ENCODE measurements around the gene TCF15.

TCF15 gene

DNA sequence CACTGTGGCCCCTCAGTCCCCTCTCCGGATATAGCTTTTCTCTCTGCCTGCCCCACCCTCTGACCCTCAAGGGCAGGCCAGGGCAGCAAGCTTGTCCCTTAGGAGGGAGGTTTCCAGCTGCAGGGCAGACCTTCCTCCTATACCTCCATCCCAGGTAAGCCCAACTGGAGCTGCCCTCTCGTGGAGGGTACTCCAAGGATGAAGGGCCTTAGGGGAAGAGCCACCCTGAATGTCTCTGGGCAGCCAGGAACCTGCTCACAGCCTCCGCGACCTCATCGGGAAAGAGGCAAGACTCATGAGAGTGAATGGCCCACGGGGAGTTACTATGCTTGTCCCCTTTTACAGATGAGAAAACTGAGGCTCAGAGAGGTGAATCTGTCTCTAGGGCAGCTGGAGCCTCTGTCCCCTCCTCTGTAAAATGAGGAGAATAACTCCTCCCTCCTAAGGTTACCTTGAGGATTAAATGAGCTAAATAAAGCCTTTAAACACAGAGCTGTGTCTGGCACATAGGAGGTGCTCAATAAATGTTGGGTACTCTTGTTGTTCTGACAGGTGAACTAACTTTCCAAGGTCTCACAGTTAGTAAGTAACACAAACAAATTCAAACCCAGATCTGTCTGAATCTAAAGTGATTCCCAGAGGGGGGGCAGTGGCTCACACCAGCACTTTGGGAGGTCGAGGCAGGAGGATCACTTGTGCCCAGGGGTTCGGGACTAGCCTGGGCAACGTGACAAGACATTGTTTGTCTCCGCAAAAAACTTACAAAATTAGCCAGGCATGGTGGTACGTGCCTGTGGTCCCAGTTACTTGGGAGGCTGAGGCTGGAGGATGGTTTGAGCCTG is 30.8 kb upstream of the TCF15 start:
- H3K4me1 ChIP-seq (ENCODE audit: control insufficient read depth, insufficient read depth, low read length): peaks cover 11% of the 10 kb centered on the region
- no peak overlapping the region for H3K4me3 ChIP-seq (ENCODE audit: low read length in 2 of 2)
- peaks cover 6 to 8% of the 10 kb centered on the region in 2 donors for H3K27me3 ChIP-seq (ENCODE audit: control insufficient read depth in 1 of 2, insufficient read depth in 2 of 2, low read length in 2 of 2)
- H3K9ac ChIP-seq (ENCODE audit: low read length in 2 of 2): no peak overlapping the region
- H3K36me3 ChIP-seq (ENCODE audit: control insufficient read depth in 2 of 2, insufficient read depth in 2 of 2, low read length in 2 of 2): no peaks in the 10 kb centered on the region
- no peaks in the 10 kb centered on the region for H3K9me3 ChIP-seq (ENCODE audit: control insufficient read depth in 2 of 2, low read length in 2 of 2)
- H3K27ac ChIP-seq (ENCODE audit: low read length): no peak overlapping the region

- H3K36me3 ChIP-seq (ENCODE audit: control insufficient read depth in 2 of 2, insufficient read depth in 2 of 2, low read length in 2 of 2): no peaks in the 10 kb centered on the region
These were observed 28.5 kb upstream of the TCF15 start for GRCh38 chr20:638579-638978.

GRCh38 chr20:637559-637958 is 27.4 kb upstream of the TCF15 start:
- peaks cover 3% of the 10 kb centered on the region for H3K4me1 ChIP-seq (ENCODE audit: control insufficient read depth, insufficient read depth, low read length)
- H3K27me3 ChIP-seq (ENCODE audit: control insufficient read depth in 1 of 2, insufficient read depth in 2 of 2, low read length in 2 of 2): peaks cover 6 to 16% of the 10 kb centered on the region in 2 donors
- no peak overlapping the region for H3K9ac ChIP-seq (ENCODE audit: low read length in 2 of 2)
- H3K27ac ChIP-seq (ENCODE audit: low read length): no peak overlapping the region
- no peak overlapping the region for H3K4me3 ChIP-seq (ENCODE audit: low read length in 2 of 2)
- H3K9me3 ChIP-seq (ENCODE audit: control insufficient read depth in 2 of 2, low read length in 2 of 2): no peaks in the 10 kb centered on the region
- H3K36me3 ChIP-seq (ENCODE audit: control insufficient read depth in 2 of 2, insufficient read depth in 2 of 2, low read length in 2 of 2): no peaks in the 10 kb centered on the region

More at GRCh38 chr20:638579-638978, 28.5 kb upstream of the TCF15 start:
- no peak overlapping the region for H3K27ac ChIP-seq (ENCODE audit: low read length)
- H3K9ac ChIP-seq (ENCODE audit: low read length in 2 of 2): no peak overlapping the region
- H3K9me3 ChIP-seq (ENCODE audit: control insufficient read depth in 2 of 2, low read length in 2 of 2): no peaks in the 10 kb centered on the region
- peaks cover 12 to 20% of the 10 kb centered on the region in 2 donors for H3K27me3 ChIP-seq (ENCODE audit: control insufficient read depth in 1 of 2, insufficient read depth in 2 of 2, low read length in 2 of 2)
- peaks cover 7% of the 10 kb centered on the region for H3K4me1 ChIP-seq (ENCODE audit: control insufficient read depth, insufficient read depth, low read length)
- H3K4me3 ChIP-seq (ENCODE audit: low read length in 2 of 2): no peak overlapping the region

DNA sequence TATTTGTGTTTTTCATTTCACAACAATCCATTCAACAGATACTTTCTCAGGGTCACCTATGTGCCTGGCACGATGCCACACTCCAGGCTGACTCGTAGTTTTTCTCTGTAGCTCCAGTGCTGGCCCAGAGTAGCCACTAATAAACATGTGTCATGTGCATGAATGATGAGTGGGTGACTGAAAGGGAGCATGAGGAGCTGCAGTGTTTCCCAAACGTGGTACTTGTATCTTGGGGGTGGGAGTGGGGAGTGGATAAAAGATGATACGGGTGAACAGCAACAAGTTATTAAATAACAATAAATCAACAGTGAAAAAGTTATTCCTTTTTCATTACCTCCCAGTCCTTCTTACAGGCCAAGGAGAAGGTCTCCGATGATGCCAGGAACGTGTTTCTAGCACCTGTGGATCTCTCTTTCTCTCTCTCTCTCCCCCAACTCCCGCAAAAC is 25.8 kb upstream of the TCF15 start:
- H3K4me3 ChIP-seq (ENCODE audit: low read length in 2 of 2): no peak overlapping the region
- peaks cover 3 to 16% of the 10 kb centered on the region in 2 donors for H3K27me3 ChIP-seq (ENCODE audit: control insufficient read depth in 1 of 2, insufficient read depth in 2 of 2, low read length in 2 of 2)
- no peak overlapping the region for H3K9ac ChIP-seq (ENCODE audit: low read length in 2 of 2)

DNA sequence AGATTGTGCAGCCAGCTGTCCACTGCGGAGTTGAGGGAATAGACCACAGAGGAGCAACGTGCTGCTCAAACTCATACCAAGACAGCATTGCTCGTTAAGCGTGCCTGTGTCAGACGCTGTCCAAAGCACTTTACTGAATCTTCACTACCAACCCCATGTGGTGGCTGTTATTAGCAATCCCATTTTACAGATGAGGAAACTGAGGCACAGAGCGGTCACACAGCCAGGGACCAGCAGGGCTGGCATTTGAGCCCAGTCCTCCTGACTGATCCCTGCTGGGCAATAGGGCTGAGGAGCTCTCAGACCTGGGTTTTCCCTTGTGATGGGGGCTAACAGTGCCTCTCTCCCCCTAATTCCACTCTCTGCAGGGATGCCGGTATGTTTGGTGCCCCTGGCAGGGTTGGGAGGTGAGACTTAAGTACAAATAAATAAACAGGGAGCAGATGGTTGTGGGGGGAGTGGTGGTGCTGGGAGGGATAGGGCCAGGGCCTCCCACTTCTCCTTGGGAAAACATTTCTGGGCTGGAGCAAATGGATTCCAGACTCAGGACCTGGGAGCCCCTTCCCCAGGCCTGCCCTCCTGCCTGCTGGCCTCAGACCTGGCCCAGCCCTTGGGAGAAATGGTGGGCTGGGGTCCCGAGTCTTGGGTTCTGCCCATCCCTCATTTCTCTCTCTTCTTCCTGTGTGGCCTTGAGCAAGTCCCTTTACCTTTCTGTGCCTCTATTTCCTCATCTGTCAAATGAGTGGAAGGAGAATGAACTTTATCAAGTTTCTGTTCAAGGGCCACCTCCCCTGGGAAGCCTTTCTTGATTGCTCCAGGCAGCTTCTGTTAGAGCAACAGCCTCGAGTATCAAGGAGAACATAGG is 25.2 kb upstream of the TCF15 start:
- H3K36me3 ChIP-seq (ENCODE audit: control insufficient read depth in 2 of 2, insufficient read depth in 2 of 2, low read length in 2 of 2): no peaks in the 10 kb centered on the region
- H3K9me3 ChIP-seq (ENCODE audit: control insufficient read depth in 2 of 2, low read length in 2 of 2): no peaks in the 10 kb centered on the region
- H3K4me3 ChIP-seq (ENCODE audit: low read length in 2 of 2): no peak overlapping the region
- H3K27ac ChIP-seq (ENCODE audit: low read length): no peak overlapping the region
- H3K4me1 ChIP-seq (ENCODE audit: control insufficient read depth, insufficient read depth, low read length): no peaks in the 10 kb centered on the region
- no peak overlapping the region for H3K9ac ChIP-seq (ENCODE audit: low read length in 2 of 2)
- peaks cover 3 to 16% of the 10 kb centered on the region in 2 donors for H3K27me3 ChIP-seq (ENCODE audit: control insufficient read depth in 1 of 2, insufficient read depth in 2 of 2, low read length in 2 of 2)

More for the DNA sequence above, 25.8 kb upstream of the TCF15 start:
- Histone ChIP-seq H3K36me3 (ENCODE audit: control insufficient read depth in 2 of 2, insufficient read depth in 2 of 2, low read length in 2 of 2) (no peaks in the 10 kb centered on the region), H3K27ac (ENCODE audit: low read length) (no peak overlapping the region), H3K9me3 (ENCODE audit: control insufficient read depth in 2 of 2, low read length in 2 of 2) (no peaks in the 10 kb centered on the region), H3K4me1 (ENCODE audit: control insufficient read depth, insufficient read depth, low read length) (no peaks in the 10 kb centered on the region)

- Histone ChIP-seq H3K9ac (ENCODE audit: low read length in 2 of 2) (no peak overlapping the region), H3K9me3 (ENCODE audit: control insufficient read depth in 2 of 2, low read length in 2 of 2) (no peaks in the 10 kb centered on the region), H3K4me3 (ENCODE audit: low read length in 2 of 2) (no peak overlapping the region)
These were observed 24.2 kb upstream of the TCF15 start for GRCh38 chr20:634148-634925.

DNA sequence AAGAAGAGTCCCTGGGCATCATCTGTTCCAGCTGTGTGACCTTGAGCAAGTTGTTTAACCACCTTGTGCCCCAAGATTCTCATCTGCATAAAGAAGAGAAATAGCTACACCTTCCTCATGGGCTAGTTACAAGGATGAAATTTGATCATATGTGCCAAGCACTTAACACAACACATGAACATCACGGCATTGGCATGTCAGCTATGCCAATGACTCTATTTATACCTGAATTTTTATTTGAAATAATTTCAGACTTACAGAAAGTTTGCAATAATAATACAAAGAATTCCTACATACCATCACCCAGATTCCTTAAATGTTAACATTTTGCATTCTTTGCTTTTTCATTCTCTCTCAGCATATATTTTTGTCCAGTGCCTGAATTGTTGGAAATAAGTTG is 21.0 kb upstream of the TCF15 start:
- Histone ChIP-seq H3K9ac (ENCODE audit: low read length in 2 of 2) (no peak overlapping the region), H3K4me3 (ENCODE audit: low read length in 2 of 2) (no peak overlapping the region), H3K27ac (ENCODE audit: low read length) (no peak overlapping the region), H3K4me1 (ENCODE audit: control insufficient read depth, insufficient read depth, low read length) (no peaks in the 10 kb centered on the region), H3K9me3 (ENCODE audit: control insufficient read depth in 2 of 2, low read length in 2 of 2) (no peaks in the 10 kb centered on the region), H3K27me3 (ENCODE audit: control insufficient read depth in 1 of 2, insufficient read depth in 2 of 2, low read length in 2 of 2) (peaks cover 7 to 18% of the 10 kb centered on the region in 2 donors), H3K36me3 (ENCODE audit: control insufficient read depth in 2 of 2, insufficient read depth in 2 of 2, low read length in 2 of 2) (no peaks in the 10 kb centered on the region)

More at GRCh38 chr20:634148-634925, 24.2 kb upstream of the TCF15 start:
- H3K36me3 ChIP-seq (ENCODE audit: control insufficient read depth in 2 of 2, insufficient read depth in 2 of 2, low read length in 2 of 2): no peaks in the 10 kb centered on the region
- H3K4me1 ChIP-seq (ENCODE audit: control insufficient read depth, insufficient read depth, low read length): no peaks in the 10 kb centered on the region
- H3K27me3 ChIP-seq (ENCODE audit: control insufficient read depth in 1 of 2, insufficient read depth in 2 of 2, low read length in 2 of 2): peaks cover 4 to 16% of the 10 kb centered on the region in 2 donors
- H3K27ac ChIP-seq (ENCODE audit: low read length): no peak overlapping the region

DNA sequence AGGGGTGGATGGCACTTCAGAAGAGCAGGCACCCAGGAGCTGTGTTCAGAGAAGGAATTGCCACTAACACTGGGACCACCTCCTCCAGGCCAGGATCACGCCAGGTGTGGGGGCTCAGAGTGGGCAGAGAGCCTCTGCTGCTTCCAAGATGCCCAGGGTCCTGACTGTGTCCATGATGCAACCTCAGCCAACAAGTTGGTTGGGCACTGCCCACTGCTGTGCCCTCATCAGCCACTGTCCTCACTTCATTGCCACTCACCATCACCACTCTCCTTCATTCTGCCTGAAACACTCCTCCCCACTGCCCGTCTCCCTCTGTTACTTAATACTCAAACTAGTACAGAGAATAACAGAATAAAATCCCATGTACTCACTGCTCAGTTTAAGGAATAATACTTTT is 16.5 kb upstream of the TCF15 start:
- Histone ChIP-seq H3K4me1 (ENCODE audit: control insufficient read depth, insufficient read depth, low read length) (no peaks in the 10 kb centered on the region), H3K4me3 (ENCODE audit: low read length in 2 of 2) (no peak overlapping the region), H3K36me3 (ENCODE audit: control insufficient read depth in 2 of 2, insufficient read depth in 2 of 2, low read length in 2 of 2) (no peaks in the 10 kb centered on the region), H3K9ac (ENCODE audit: low read length in 2 of 2) (no peak overlapping the region), H3K9me3 (ENCODE audit: control insufficient read depth in 2 of 2, low read length in 2 of 2) (peaks cover 3 to 7% of the 10 kb centered on the region in 2 donors), H3K27ac (ENCODE audit: low read length) (no peak overlapping the region), H3K27me3 (ENCODE audit: control insufficient read depth in 1 of 2, insufficient read depth in 2 of 2, low read length in 2 of 2) (peaks cover 9 to 12% of the 10 kb centered on the region in 2 donors)

GRCh38 chr20:625360-625932 is 15.3 kb upstream of the TCF15 start:
- Histone ChIP-seq H3K4me3 (ENCODE audit: low read length in 2 of 2) (no peak overlapping the region), H3K36me3 (ENCODE audit: control insufficient read depth in 2 of 2, insufficient read depth in 2 of 2, low read length in 2 of 2) (no peaks in the 10 kb centered on the region), H3K9ac (ENCODE audit: low read length in 2 of 2) (no peak overlapping the region), H3K27ac (ENCODE audit: low read length) (no peak overlapping the region), H3K9me3 (ENCODE audit: control insufficient read depth in 2 of 2, low read length in 2 of 2) (peaks cover 3 to 7% of the 10 kb centered on the region in 2 donors), H3K27me3 (ENCODE audit: control insufficient read depth in 1 of 2, insufficient read depth in 2 of 2, low read length in 2 of 2) (peaks cover 9 to 12% of the 10 kb centered on the region in 2 donors), H3K4me1 (ENCODE audit: control insufficient read depth, insufficient read depth, low read length) (no peaks in the 10 kb centered on the region)

DNA sequence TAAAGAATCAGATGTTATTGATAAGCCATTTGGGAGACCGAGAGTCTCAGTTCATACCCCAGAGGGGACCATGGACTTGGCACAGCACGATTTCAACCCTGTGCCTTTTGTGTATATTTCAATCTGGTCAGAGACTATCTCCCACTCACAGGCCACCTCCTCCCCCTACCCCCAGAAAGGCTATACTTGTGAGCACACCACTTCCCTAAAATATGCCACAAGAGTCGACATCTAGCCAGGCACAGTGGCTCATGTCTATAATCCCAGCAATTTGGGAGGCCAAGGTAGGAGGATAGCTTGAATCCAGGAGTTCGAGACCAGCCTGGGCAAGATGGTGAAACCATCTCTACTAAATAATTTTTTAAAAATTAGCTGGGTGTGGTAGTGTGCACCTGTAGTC is 13.6 kb upstream of the TCF15 start:
- Histone ChIP-seq H3K36me3 (ENCODE audit: control insufficient read depth in 2 of 2, insufficient read depth in 2 of 2, low read length in 2 of 2) (no peaks in the 10 kb centered on the region), H3K27ac (ENCODE audit: low read length) (no peak overlapping the region), H3K9ac (ENCODE audit: low read length in 2 of 2) (no peak overlapping the region), H3K4me1 (ENCODE audit: control insufficient read depth, insufficient read depth, low read length) (no peaks in the 10 kb centered on the region), H3K4me3 (ENCODE audit: low read length in 2 of 2) (no peak overlapping the region), H3K9me3 (ENCODE audit: control insufficient read depth in 2 of 2, low read length in 2 of 2) (peaks cover 3 to 7% of the 10 kb centered on the region in 2 donors), H3K27me3 (ENCODE audit: control insufficient read depth in 1 of 2, insufficient read depth in 2 of 2, low read length in 2 of 2) (peaks cover 5 to 14% of the 10 kb centered on the region in 2 donors)

Measured in stomach smooth muscle (tissue), 2 donors.